HG02938 (cell line): ENCODE data around the gene TRIM25.

Source experiments
- ATAC-seq: cut with Tn5 transposase; IDR thresholded peaks from one replicate; pipeline ENCODE4 v1.9.1; 2021; ENCODE audit warnings: mild to moderate bottlenecking, moderate library complexity; ENCODE audit not compliant: unreplicated experiment

The TRIM25 gene

DNA sequence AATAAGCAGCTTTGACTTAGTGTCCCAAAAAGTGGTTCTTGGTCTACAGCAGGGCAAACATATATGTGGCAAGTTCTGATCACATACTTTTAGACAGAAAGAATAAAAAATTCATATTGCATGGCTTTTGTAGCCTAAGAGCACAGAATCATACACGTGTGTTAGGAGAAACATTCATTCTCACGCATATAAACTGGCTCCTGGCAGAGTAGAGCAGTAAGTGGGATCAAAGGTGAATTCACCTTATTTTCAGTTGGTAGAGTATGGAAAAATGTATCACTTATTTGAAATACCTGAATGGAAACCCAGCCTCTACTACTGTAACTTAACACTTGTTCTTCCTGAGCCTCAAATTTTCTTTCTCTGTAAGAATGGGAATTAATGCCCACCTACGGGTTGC, 45.1 kb downstream of the TRIM25 start:
- no peak for ATAC-seq

DNA sequence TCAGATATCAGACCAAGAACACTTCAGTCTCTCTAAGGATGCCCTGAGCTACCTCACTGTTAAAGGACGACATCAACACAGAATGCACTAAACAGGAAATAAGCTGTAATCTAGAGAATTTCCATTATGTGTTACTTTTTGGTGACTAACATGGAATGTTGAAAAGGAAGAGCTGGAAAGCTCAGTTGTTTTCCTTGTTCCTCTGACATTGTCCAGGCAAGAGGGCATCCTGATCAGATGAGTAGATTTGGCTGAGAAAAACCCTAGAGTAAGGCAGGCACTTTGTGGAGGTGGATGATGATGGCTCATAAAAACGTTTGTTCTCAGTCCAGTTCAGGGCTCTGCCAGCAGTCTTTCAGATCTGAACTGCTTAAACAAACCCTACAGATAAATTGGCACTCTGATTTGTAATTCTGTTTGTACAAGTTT, 45.9 kb downstream of the TRIM25 start:
- no peak for ATAC-seq

DNA sequence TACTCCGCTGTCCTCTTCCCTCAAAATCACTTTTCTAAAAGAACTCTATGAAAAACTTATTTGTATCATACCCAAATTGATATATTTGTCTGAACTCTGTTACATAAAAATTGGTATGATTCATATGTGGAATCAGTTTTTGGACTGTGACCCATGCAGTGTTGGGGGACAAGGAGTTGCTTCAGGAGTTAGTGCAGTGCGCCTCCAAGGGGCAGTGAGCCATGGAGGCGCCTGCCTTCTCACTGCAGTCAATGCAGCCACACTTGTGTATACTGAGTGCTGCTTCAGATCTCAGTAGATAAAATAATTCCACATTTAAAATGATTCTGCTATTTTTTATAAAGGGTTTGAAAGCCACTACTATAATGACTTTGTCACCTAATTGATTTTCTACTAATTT, 47.4 kb downstream of the TRIM25 start:
- ATAC-seq, result no peak

DNA sequence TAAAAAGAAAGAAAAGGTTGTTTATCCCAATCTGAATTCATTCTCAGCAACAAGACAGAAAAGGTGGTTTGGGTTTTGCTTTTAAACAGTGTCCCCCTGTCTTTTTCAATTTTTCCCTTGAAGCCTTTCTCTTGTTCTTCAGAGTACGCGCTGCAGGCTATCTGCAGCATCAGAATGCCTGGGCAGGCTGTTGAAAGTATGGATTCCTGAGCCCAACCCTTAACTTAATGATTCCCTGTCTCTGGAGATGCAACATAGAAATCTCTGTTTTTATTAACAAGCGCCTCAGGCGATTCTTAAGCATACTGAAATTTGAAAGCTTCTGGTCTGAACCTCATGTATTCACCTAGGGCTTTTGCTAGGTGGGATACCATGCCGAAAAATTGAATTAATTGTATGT, 47.8 kb downstream of the TRIM25 start:
- ATAC-seq, result no peak

DNA sequence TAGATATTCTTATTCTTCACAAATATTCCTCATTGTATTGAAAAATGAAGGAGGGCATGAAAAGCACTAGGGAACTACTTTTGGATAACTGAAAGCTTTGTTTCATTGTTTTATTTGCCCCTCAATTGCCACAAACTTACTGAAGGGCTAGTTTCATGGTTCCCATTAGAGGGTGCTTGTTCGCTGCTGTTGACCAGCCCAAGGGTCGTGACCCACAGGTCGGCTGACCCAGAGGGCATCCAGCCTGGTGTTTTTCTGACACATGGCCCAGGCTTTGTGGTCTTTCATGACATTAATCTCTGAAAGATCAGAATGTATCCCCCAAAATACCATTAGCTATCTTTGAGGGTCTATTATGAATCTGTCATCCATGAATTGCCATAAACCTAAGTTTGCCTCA, 49.9 kb downstream of the TRIM25 start:
- ATAC-seq, result no peak

DNA sequence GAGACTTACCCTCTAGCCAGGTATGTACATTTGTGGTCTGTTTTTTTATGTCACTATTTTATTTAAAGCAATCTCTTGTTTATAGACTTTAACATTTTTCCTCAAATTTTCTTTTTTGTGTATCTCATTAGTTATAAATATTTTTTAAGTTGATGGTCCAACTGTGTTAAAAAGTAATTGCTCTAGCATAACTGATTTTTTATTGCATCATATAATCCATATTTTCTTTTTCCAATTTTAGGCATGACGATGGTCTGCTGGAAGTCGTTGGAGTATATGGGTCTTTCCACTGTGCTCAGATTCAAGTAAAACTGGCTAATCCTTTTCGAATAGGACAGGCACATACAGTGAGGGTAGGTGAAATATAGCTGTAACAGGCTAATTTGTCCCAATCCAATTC, 52.0 kb downstream of the TRIM25 start:
- no peak for ATAC-seq

DNA sequence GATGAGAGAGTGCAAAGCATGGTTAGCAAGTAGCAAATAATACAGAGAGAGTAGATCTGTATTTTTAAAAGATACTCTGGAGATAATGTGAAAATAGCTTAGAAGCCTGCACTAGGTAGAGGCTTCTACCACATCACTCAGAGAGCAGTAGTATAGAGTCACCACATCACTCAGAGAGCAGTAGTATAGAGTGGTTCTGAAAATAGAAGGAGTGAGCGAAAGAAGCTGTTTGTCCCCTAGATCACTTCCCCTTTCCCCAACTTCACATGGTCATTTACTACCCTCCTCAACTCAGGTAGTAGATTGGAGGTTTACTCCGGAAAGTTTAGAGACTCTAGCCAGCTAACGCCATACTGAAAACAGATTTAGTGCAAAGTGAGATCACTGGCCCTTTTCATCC, 62.8 kb downstream of the TRIM25 start:
- ATAC-seq, result no peak

DNA sequence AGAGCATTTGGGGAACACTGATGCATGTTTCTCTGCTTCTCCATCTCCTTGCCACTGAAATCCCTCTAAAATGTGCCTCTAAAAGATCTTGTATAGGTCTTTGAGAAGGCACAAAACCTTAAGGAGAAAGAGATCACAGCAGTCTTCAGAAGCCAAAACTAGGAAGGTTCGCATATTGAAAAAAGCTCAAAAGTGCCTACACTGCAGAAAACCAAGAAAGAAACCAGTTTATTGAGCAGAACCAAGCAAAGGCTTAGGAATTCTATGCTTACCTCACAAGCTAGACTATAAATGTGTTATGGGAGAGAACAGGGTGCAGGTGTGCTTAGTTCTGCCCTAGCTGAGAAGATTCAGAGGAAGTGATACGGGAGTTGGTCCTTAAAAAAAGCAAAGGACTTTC, 63.3 kb downstream of the TRIM25 start:
- ATAC-seq, result no peak

DNA sequence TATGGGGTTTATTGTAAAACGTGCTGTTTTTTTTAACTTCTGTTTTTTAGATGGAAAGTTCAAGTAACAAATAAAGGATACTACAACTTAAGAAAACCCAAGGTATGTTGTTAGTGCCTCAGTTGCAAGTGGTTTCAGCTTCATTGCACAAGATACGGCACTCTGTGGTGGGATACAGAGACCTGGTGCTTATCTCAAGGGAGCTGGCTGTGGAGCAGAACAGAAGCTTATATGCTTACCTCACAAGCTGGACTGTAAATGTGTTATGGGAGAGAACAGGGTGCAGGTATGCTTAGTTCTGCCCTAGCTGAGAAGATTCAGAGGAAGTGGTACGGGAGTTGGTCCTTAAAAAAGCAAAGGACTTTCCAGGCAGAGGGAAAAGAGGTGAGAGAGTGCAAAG, 64.7 kb downstream of the TRIM25 start:
- no peak for ATAC-seq

DNA sequence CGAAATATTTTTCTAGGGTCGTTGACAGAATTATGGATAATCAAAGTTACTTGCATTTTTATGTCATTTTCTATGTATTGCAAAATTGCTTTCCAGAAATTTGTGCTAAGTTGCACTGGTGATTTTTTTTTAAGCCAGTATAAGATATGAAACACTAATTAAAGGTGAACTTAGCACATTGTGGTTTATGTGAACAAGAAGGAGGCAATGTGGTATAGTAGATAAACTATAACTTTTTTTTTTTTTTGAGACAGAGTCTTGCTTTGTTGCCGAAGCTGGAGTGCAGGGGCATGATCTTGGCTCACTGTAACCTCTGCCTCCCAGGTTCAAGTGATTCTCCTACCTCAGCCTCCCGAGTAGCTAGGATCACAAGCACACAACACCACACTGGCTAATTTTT, 66.7 kb downstream of the TRIM25 start:
- no peak for ATAC-seq

DNA sequence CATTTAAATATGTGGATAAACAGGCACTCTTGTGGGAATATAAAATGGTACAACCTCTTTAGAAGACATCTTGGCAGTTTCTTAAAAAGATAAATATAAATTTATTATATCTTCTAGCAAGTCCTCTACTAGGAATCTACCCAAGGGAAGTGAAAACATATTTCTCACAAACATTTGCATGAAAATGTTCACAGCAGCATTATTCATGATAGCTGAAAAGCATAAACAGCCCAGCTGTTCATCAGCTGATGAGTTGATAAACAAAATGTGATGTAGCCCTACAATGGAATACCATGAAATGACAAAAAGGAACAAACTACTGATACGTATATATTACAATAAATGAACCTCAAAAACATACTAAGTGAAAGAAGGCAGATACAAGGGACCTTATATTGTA, 67.9 kb downstream of the TRIM25 start:
- peak; percentile 52 for ATAC-seq

DNA sequence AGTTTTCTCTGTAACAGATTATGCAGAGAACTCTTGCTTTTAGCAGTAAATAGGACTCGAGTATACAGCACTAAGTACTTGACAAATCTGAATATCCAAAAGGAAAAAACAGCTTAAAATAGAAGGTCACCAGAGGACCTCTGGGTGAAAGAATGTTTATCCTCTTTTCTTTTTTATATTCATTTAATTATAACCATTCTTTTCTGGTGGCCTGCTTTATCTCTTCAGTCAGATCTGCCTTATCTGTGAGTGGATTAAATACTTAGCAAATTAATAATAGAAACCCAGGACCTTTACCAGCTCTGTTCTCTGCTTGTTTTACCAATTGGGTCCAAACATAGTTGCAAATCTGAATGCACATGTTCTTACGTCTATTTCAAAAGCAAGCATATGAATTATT, 71.3 kb downstream of the TRIM25 start:
- ATAC-seq, result no peak

DNA sequence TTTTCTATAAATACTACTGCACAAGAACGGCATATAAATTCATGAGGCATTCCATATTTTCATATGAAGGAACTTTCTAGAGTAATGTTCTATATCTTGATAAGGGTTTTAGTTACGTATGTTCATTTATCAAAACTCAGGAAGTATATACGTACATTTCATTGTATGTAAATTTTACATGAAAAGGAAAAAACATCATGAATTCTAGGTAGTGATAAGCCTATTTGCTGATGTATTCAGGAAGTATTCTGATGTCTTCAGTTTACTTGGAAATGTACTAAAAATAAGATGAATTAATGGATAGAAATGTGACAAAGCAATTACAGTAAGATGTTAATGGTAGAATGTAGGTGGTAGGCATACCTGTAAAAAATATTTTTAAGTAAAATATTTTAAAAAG, 75.2 kb downstream of the TRIM25 start:
- no peak for ATAC-seq
